ENCODE measurements around the gene TTBK1.

Gene TTBK1

DNA sequence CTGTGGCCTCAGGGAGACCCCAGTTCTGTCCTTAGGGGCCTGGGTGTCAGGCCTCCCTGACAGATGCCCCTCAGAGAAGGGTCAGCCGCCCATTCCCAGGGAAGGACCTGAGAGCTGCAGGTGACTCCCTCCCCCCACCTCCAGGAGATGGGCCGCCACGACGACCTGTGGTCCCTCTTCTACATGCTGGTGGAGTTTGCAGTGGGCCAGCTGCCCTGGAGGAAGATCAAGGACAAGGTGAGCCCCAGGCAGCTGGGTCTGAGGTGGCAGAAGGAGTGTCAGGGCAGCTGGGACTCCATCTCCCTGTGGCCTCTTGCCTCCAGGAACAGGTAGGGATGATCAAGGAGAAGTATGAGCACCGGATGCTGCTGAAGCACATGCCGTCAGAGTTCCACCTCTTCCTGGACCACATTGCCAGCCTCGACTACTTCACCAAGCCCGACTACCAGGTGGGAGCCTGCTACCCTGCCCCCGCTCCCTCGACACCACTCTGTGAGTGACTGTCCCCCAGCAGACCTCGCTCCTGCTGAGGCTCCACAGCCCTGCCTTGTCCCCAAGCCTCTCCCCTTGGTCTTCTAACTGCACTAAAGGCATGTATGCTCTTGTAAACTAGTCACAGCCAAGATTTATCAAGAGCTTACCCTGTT, 12.2 kb downstream of the TTBK1 start:
- DNase-seq (ENCODE audit: low read depth), result no peak

DNA sequence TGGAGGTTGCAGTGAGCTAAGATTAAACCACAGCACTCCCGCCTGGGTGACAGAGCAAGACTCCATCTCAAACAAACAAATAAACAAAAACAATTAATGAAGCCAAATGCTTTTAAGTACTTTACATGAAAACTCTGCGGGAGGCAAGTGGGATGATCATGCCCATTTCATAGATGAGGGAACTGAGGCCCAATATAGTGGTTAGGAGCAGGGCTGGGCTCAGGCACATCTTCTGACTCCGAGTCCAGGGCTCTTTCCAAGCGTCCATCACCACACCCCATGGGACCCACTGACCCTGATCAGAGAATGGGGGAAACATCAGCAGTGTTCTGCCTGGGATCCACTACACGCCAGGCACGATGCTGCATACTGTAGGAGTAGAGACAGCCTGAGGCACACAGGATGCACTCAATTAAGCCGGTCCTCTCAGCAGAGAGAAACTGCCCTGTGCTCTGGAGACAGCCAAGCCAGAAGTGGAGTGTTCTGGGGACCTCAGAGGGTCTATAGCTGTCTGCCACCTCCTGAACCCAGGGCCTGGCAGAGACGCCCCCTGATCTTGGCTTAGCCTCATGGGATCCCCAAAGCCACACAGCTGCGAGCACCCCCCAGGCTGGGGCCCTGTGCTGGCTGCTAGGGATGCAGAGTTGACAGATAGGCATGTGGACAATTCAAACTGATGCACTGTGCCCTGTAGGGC, 13.5 kb downstream of the TTBK1 start:
- DNase-seq (ENCODE audit: low read depth), result no peak

DNA sequence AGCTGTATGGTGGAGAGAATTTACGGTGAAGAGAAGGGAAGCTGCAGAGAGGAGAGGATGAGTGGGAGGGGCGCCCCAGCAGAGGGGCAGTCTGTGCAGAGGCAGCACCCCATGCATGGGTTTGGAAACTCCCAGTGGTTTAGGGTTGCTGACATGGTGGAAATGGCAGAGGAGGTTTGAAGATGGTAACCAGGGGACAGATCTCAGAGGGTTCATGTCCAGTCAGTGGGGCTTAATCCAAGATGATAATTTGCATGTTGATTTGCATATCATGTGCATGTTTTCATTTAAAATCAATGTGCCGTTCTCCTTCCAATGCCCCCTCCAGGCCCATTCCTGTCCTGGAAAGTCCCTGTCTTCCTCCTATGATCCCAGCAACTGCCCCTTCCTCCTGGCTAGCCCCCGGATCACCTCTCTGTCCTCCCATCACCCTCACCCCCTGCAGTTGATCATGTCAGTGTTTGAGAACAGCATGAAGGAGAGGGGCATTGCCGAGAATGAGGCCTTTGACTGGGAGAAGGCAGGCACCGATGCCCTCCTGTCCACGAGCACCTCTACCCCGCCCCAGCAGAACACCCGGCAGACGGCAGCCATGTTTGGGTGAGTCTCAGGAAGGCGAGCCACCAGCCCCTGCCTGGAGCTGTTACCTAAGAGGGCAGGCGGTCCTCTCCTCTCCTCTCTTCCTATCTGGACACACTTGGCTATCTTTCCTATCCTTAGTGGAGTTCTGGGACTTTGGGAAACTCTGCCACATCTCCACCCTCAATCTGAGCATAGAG, 14.3 kb downstream of the TTBK1 start:
- DNase-seq (ENCODE audit: low read depth), result no peak

DNA sequence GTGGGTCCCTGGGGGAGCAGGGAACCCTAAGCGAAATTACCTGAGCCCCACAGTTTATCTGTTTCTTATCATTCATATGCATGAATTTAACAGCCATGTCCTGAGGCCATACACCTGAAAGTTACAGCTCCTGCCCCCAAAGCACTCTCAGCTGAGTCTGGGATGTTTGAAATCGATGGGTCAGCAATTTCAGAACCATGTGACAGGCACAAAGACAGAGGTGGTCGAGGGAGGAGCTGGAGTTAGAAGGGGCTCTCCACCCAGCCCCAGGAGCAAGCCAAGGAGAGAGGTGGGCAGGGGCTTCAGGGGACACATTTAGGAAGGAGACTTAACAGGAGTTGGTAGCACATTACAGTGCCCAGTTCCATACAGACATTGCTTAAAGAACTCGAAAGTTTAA, 14.9 kb downstream of the TTBK1 start:
- no peak for DNase-seq (ENCODE audit: low read depth)

DNA sequence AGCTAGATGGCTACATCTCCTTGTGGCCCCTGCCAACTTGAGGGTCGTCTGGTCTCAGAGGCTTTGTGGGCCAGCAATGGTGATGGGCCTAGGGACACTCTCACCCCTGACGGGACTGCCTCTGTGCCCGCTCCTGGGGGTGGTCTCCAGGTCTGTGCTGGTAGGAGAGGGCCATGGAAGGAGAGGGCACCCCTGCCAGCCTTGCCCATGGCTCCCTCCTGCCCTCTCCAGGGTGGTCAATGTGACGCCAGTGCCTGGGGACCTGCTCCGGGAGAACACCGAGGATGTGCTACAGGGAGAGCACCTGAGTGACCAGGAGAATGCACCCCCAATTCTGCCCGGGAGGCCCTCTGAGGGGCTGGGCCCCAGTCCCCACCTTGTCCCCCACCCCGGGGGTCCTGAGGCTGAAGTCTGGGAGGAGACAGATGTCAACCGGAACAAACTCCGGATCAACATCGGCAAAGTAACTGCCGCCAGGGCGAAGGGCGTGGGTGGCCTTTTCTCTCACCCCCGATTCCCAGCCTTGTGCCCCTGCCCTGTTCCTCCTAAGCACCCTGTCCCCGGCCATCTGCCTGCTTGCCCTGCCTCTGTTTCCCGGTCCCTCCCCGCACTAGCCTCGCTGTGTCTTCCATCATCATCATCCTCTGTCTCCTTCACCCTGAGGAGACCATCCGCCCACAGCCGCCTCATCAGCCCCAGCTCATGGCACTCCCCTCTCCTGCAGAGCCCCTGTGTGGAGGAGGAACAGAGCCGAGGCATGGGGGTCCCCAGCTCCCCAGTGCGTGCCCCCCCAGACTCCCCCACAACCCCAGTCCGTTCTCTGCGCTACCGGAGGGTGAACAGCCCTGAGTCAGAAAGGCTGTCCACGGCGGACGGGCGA, 15.8 kb downstream of the TTBK1 start:
- no peak for DNase-seq (ENCODE audit: low read depth)

DNA sequence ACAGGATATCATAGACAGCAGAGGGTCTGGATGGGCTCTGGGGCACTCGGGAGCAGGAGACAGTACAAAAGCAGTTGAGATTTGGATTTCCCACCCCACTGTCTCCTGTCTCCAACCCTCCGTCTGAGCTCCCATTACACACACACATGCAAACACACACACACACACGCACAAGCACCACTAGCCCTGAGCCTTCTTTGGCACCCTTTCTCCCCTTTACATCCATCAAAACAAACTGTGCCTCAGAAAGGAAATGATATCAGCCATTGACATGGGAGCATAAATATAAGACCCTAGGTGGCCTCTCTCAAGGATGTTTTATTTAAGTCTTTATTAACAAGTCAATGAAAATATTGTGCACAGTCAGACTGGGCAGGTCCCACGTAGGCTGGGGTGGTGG, 17.5 kb downstream of the TTBK1 start:
- no peak for DNase-seq (ENCODE audit: low read depth)

DNA sequence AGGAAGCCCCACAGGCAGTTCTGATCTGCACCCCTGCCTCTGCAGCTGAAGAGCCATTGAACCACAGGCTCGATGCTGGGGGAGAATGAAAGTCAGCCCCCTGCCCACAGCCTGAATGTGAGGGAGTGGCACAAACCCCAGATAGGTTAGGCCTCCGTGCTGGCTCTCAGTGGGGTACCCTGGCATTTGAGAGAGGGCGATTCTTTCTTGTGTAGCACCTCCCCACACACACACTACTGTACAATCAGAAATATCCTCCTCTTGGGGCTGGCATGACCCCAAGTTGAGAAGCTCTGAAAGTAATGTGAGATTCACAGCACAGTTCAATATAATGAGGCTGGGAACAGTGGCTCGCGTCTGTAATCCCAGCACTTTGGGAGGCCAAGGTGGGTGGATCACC, 17.9 kb downstream of the TTBK1 start:
- DNase-seq (ENCODE audit: low read depth), result no peak

DNA sequence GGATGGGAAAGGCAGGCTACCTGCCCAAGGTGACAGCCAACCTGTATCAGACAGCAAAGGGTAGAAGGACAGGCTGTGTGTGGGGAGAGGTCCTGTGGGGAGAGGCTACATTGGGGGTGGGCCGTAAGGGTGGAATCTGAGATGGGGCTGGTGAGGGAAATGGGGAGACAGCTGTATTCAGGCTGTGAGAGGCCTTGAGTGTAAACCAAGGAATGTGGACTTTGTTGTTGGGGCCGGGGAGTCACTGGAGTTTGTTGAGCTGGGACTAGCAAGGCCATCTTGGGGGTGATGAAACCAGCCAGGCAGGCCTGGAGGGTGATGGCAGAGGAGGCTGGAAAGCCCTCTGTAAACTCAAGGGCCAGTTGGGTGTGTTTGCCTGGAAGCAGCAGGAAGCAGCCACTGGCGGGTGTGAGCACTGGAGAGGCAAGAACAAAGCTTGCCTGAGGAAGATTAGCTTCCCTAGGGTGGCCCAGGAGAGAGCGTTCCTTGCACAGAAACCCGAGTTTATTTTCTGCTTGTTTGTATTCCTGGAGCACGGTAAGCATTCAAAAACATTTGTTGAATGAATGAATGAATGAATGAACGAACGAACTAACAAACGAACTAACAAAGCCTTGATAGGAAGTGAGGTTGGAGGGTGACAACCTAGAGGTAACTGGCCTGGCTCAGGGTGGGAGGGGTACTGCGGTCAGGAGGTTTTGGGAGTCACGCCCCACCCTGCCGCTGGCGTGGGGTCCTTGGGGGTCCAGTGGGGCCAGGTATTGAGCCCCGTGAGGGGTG, 18.9 kb downstream of the TTBK1 start:
- no peak for DNase-seq (ENCODE audit: low read depth)

DNA sequence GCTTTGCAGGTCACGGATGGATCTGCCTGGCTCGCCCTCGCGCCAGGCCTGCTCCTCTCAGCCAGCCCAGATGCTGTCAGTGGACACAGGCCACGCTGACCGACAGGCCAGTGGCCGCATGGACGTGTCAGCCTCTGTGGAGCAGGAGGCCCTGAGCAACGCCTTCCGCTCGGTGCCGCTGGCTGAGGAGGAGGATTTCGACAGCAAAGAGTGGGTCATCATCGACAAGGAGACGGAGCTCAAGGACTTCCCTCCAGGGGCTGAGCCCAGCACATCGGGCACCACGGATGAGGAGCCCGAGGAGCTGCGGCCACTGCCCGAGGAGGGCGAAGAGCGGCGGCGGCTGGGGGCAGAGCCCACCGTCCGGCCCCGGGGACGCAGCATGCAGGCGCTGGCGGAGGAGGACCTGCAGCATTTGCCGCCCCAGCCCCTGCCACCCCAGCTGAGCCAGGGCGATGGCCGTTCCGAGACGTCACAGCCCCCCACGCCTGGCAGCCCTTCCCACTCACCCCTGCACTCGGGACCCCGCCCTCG, 19.6 kb downstream of the TTBK1 start:
- no peak for DNase-seq (ENCODE audit: low read depth)

DNA sequence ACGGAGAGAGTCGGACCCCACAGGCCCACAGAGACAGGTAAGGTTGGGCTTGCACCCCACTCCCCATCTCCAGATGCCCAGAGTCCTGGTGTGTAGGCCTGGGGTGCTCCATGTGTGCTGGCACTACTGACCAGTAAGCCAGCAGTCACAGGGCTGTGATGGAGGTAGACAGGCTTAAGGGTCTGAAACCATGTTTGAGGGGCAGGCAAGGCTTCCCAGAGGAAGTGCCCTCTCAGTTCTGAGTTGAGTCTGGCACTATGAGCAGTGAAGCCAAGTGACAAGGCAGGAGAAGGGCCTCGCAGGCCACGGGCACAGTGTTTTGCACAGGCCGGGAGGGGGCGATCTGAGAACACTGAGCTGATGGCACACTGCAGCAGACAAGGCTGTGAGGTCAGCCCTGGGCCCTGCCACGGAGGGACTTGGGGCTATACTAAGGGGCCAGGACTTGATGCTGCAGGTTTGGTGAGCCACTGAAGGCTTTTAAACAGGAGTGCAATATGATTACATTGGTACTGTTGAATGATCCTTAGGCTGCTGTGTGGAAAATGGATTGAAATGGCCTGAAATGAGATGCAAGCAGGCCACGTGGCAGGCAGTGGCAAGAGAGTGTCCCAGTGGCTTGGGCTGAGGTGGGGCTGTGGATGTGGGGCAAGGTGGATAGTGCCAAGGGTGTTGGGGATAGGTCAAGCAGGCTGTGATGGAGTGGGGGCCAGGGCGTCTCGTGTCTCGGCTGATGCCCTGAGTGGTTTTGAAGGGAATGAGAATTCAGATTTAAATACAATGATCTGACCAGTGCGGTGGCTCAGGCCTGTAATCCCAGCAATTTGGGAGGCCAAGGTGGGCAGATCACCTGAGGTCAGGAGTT, 20.3 kb downstream of the TTBK1 start:
- peak; percentile 50 for DNase-seq (ENCODE audit: low read depth)

DNA sequence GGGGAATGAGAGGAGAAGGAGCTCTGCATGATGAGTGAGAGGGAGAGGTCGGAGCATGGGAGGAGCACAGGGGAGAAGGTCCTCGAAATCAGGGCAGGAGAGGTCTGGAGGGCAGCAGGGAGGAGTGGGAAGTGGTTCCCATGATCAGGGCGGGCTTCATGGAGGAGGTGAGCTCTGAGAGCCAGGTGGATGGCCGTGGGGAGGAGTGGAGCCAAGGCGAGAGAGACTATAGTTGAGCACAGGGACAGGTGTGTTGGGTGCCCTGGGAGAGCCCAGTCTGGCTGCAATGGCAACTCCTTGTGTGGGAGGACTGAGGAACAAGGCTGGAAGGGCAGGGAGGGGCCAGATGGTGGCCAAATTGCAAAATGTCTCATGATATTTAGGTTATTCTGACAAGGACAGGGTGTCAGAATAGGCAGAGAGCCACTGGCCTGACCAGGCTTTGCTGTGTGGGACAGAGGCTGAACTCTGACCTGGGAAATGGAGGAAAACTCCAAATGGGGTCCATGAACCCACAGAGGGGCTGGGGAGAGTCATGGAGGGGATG, 21.4 kb downstream of the TTBK1 start:
- no peak for DNase-seq (ENCODE audit: low read depth)

DNA sequence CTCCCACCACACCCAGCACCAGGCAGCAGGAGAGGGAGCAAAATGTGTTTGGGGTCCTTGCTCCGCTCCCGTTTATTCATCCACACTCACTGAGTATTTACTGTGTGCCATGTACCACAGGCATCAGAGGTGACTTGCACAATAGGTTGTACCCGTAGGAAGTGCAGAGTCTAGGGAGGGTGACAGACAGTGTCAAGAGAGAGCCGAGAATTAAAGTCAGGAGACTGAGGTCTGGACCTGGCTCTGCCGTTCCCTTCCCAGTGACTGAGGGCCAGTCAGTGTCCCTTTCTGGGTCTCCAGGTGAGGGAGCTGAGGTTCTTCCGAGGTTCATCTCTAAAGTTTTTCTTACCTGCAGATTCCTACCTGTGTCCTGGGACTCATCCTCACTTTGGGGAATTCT, 22.3 kb downstream of the TTBK1 start:
- DNase-seq (ENCODE audit: low read depth), result no peak

DNA sequence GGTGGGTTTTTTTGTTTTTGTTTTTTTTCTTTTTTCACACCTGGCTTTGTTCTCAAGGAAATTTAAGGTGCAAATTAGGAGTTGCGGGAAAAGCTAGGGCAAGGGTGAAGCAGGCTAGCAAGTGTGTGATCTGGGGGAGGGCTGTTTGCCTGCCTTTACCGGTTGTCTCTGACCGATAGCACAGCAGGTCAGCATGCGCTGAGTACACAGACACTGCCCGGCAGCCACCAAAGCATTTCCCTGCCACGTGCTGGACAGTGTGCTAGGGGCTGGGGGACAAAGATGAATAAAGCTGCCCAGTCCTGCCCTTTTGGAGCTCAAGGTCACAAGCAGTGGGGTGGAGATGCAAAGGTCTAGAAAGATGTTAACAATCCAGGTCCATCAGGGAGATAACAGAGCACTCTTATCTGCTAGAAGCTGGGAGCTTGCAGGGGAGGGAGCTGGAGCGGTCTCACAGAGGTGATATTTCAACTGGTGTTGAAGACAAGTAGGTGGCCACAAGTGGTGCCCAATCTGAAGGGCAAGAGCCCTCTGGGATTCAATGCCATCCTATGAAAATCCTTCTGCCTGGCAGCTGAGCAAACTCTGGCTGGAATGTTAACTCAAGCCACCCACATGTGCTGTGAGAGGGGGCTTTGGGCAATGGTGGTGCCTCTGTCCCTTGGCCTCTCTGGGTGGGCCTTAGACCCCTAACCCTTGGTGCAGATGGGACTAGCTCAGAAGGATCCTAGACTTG, 24.5 kb downstream of the TTBK1 start:
- DNase-seq (ENCODE audit: low read depth), result no peak

DNA sequence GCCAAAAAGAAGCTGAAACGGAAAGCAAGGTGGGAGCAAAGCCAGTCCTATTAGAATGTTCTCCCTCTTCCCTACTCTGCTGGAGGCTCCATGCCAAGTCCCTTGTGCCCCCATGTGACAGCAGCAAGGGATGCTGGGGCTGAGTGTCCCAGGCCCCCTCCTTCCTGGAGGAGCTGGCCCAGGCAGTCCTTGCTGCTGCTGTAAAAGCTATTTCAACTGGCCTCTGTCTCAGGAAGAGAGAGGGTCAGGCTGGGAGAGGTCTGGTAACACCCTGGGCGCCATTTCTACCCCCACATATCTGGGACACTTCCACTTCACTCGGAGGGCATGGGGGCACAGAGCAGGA, 25.0 kb downstream of the TTBK1 start:
- no peak for DNase-seq (ENCODE audit: low read depth)

DNA sequence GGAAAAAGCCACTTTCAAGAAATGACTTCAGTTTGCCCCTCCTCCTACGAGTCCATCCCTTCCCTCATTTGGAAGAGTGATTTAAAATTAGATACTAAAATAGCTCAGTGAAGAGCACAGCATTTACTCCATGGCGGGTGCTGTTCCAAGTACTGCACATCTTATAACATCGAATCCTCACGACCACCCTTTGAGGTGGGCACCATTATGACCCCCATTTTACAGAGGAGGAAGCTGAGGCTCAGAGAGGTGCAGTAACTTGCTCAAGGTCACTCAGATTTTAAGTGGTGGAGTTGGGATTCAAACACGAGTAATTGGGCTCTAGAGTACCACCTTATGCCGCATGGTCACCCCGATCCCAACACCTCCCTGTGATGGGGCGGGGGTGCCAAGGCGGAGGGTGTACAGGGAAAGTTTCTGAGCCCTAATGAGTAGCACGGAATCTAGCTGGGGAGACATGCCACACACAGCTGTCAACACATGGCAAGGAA, 25.5 kb downstream of the TTBK1 start:
- no peak for DNase-seq (ENCODE audit: low read depth)

DNA sequence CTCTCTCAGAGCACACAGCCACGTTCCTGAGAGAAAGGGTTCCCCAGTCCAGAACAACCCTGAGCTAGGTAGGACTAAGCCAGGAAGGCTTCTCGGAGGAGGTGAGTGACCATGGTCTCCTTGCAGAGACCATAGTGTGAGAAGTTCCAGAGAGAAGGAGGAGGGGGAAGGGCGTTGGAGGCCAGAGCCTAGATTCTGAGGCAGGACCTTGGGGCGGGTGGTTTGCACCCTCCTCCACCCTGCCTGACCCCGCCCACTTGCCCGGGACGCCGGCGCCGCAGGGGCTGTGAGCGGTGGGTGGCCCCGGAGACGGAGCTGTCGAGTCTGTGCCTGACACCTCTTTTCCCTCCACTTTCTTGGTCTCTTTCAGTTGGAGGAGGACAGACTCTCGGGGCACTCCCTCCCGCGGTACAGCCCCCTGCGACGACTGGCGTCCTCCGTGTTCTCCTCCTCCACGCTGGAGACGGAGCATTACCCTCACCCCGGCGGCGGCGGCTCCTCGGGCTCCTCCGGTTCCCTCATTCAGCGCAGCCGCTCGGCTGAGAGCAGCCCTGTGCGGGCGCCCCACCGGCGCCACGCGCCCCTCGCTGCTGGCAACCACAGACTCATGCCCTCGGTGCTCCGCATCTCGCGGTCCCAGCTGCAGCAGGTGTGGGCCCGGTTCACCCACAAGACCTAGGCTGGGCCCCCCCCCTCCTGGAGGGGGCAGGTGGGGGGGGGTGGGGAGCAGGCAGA, 26.2 kb downstream of the TTBK1 start:
- DNase-seq (ENCODE audit: low read depth), result peak; percentile 14

DNA sequence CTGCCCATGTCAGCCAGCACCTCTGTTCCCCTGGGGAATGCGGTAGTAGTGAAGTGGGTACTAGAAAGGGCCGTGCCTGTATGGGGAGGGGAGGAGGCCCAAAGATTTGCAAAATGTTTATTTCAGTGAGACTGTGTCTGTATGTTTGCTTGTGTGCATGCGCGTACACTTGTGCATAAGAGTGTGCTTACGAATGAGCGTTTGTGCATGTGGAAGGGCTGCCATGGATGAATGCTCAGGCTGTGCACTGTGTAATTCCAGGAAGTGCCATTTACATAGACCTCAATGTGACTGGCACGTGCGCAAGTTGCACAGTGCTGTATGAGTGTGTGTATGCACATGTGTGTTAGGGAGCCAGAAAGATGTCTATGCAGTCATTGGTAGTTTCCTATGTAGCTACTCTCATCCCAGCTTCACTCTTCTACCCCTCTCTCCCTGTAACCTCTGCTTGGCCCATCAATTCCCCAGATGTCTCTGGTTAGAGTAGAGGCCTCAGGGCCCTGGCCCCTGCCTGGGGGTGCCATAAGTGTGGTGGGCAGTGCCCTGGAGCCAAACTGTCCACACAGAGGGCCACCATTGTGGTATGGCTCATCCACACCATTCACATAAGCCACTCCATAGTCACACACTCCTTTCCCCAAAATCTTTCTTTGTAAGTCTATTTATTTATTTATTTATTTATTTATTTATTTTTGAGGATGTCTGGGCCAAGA, 28.0 kb downstream of the TTBK1 start:
- DNase-seq (ENCODE audit: low read depth), result no peak

DNA sequence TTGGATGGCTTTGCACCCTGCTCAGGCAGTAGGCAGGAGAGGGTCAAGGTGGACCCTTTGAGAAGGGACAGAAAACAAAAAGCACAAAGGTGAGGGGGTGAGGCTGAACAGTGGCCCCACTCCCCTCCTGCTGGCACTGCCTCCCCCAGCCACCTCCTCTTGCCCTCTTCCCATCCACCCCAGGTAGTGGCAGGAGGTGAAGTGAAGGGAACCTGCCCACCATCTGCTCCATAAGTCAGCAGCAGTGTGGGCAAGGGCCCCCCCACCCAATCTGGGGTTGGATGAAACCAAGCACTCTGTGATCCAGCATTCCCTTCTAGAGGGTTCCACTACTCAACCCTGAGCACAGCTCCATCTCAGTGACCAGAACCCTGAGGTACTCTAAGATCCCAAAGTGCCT, 28.7 kb downstream of the TTBK1 start:
- DNase-seq (ENCODE audit: low read depth), result no peak
